ENCODE data around the gene F2RL1.

- TF ChIP-seq CTCF (IDR thresholded peaks at IDR 0.05; ENCODE audit: insufficient read depth, low read depth, low read length) (no peak), EZH2 (IDR thresholded peaks at IDR 0.05; ENCODE audit: insufficient read depth, low read length) (no peak)
These were observed 37.1 kb upstream of the F2RL1 start for GRCh38 chr5:76781775-76782174.
